CD14-positive monocyte (primary cell): ENCODE results near the gene SHROOM4. TPM values are rescaled to one million over a fixed set of nuclear protein-coding genes. Genes with fewer than 3 reads are reported as not detected.

Source experiments
- DNase-seq, 3 donors: peaks; one replicate each; pipeline ENCODE4 v3.0.0-alpha.2; 2011 to 2022
- H2AFZ ChIP-seq: 2 replicates; pipeline ENCODE4 v1.6.0; 2012; ENCODE audit warnings: mild to moderate bottlenecking, low read depth, low read length, inconsistent platforms; ENCODE audit not compliant: insufficient read depth, poor library complexity, severe bottlenecking
- H3K27ac ChIP-seq, 2 donors: 1 replicate in 1 of 2; 2 replicates in 1 of 2; pipeline ENCODE4 v1.5.1; 2012 to 2013; ENCODE audit warnings: low read length in 2 of 2, control low read depth in 1 of 2, inconsistent platforms in 1 of 2, low read depth in 1 of 2, mild to moderate bottlenecking in 1 of 2
- H3K27me3 ChIP-seq, 2 donors: one replicate each; pipeline versions ENCODE4 v1.6.0 to v1.6.1; 2011 to 2013; ENCODE audit warnings: low read length in 2 of 2; ENCODE audit not compliant: control insufficient read depth in 2 of 2, insufficient read depth in 2 of 2
- H3K36me3 ChIP-seq, 2 donors: replicated peaks in 1 of 2; 1 replicate in 1 of 2; 2 replicates in 1 of 2; pipeline versions ENCODE4 v1.5.1 to v1.6.1; 2012 to 2013; ENCODE audit warnings: low read length in 2 of 2, control low read depth in 1 of 2, inconsistent platforms in 1 of 2, mild to moderate bottlenecking in 1 of 2; ENCODE audit not compliant: insufficient read depth in 2 of 2, control insufficient read depth in 1 of 2
- H3K4me1 ChIP-seq, 2 donors: 1 replicate in 1 of 2; 2 replicates in 1 of 2; pipeline versions ENCODE4 v1.5.1 to v1.6.1; 2012 to 2013; ENCODE audit warnings: low read length in 2 of 2, control low read depth in 1 of 2, inconsistent platforms in 1 of 2, mild to moderate bottlenecking in 1 of 2, moderate library complexity in 1 of 2; ENCODE audit not compliant: insufficient read depth in 2 of 2, control insufficient read depth in 1 of 2
- H3K4me2 ChIP-seq: replicated peaks from 2 replicates; pipeline ENCODE3; 2012; ENCODE audit warnings: low read length, moderate library complexity, mild to moderate bottlenecking; ENCODE audit not compliant: poor library complexity, severe bottlenecking; ENCODE audit errors: extremely low read depth
- H3K4me3 ChIP-seq, 3 experiments: fragments of 200-600 bp in 1 of 3; sonication (generic) in 1 of 3; replicated peaks in 1 of 3; 1 replicate in 2 of 3; 2 replicates in 1 of 3; pipeline ENCODE4 v1.5.1; 2011 to 2013; ENCODE audit warnings: low read length in 3 of 3, mild to moderate bottlenecking in 3 of 3, control low read depth in 2 of 3, low read depth in 2 of 3, inconsistent platforms in 1 of 3, moderate library complexity in 1 of 3
- H3K79me2 ChIP-seq: 2 replicates; pipeline ENCODE4 v1.6.0; 2012; ENCODE audit warnings: mild to moderate bottlenecking, control low read depth, inconsistent platforms, low read length, moderate library complexity; ENCODE audit not compliant: insufficient read depth
- H3K9ac ChIP-seq: 2 replicates; pipeline ENCODE4 v1.6.0; 2017; ENCODE audit warnings: low read length, mild to moderate bottlenecking; ENCODE audit not compliant: insufficient read depth, poor library complexity, severe bottlenecking
- H3K9me3 ChIP-seq, 2 donors: replicated peaks in 1 of 2; 1 replicate in 1 of 2; 2 replicates in 1 of 2; pipeline versions ENCODE4 v1.5.1 to v1.6.1; 2012 to 2013; ENCODE audit warnings: low read length in 2 of 2, control low read depth in 1 of 2; ENCODE audit not compliant: control insufficient read depth in 1 of 2, insufficient read depth in 1 of 2
- H4K20me1 ChIP-seq: 2 replicates; pipeline ENCODE4 v1.6.0; 2012; ENCODE audit warnings: mild to moderate bottlenecking, low read length, control low read depth, moderate library complexity; ENCODE audit not compliant: insufficient read depth
- H3K27ac Mint-ChIP-seq, 7 donors: one replicate each; pipeline ENCODE4 v1.8.0; 2020; ENCODE audit warnings: mild to moderate bottlenecking in 7 of 7, mixed read lengths in 7 of 7, moderate library complexity in 6 of 7, inconsistent platforms in 2 of 7
- H3K27me3 Mint-ChIP-seq, 3 donors: one replicate each; pipeline ENCODE4 v1.8.0; 2021 to 2022; ENCODE audit warnings: low read depth in 3 of 3, mild to moderate bottlenecking in 3 of 3, mixed read lengths in 3 of 3, moderate library complexity in 3 of 3, inconsistent platforms in 1 of 3
- H3K36me3 Mint-ChIP-seq, 2 donors: one replicate each; pipeline ENCODE4 v1.8.0; 2020; ENCODE audit warnings: mixed read lengths in 2 of 2, inconsistent platforms in 1 of 2, mild to moderate bottlenecking in 1 of 2
- H3K4me1 Mint-ChIP-seq: one replicate; pipeline ENCODE4 v1.8.0; 2020; ENCODE audit warnings: mild to moderate bottlenecking, mixed read lengths
- H3K4me3 Mint-ChIP-seq, 2 donors: one replicate each; pipeline ENCODE4 v1.8.0; 2020; ENCODE audit warnings: mild to moderate bottlenecking in 2 of 2, mixed read lengths in 2 of 2, moderate library complexity in 1 of 2
- H3K9me3 Mint-ChIP-seq, 7 donors: one replicate each; pipeline ENCODE4 v1.8.0; 2020 to 2022; ENCODE audit warnings: mixed read lengths in 7 of 7, mild to moderate bottlenecking in 6 of 7, moderate library complexity in 6 of 7, inconsistent platforms in 2 of 7
- CTCF ChIP-seq: fragments of 200-600 bp; IDR thresholded peaks from one replicate; pipeline ENCODE4 v1.8.0; 2022; ENCODE audit warnings: antibody characterized with exemption, mild to moderate bottlenecking
- WGBS: methylation state at CpG from one replicate; pipeline ENCODE4 v1.1.5; 2013; ENCODE audit warnings: missing lambda C conversion rate; ENCODE audit not compliant: insufficient coverage; 5-methylcytosine and 5-hydroxymethylcytosine counted together
- intact Hi-C, 2 donors: fragments of 100-400 bp; cut with micrococcal nuclease; formaldehyde crosslinking; loops; one replicate each; pipeline versions ENCODE4 v1.15.0 to v1.15.1; 2023
- polyA plus RNA-seq, 3 donors: library from polyadenylated mRNA; depleted of rRNA in 1 of 3; unstranded in 2 of 3; stranded (reverse) in 1 of 3; fragments of 300-500 nt in 2 of 3; fragments of >200 nt in 1 of 3; fragmentation: Illumina TruSeq in 2 of 3; gene quantifications; 1 replicate in 2 of 3; 2 replicates in 1 of 3; pipeline ENCODE4 v1.2.3, GENCODE V29; 2012 to 2021

SHROOM4 gene
- polyA plus RNA-seq, 3 donors, result under 0.01 TPM; not detected in 2

- H3K79me2 ChIP-seq, result no peaks in the 10 kb centered on the region
- H3K27ac ChIP-seq, result no peak overlapping the region
- no peaks in the 10 kb centered on the region for H3K27me3 ChIP-seq
- Mint-ChIP-seq H3K36me3 (no peaks in the 10 kb centered on the region), H3K4me1 (peaks cover 1% of the 10 kb centered on the region), H3K4me3 (no peak overlapping the region), H3K27ac (no peak overlapping the region), H3K27me3 (no peaks in the 10 kb centered on the region), H3K9me3 (no peaks in the 10 kb centered on the region)
- no peak for DNase-seq
- no peaks in the 10 kb centered on the region for H4K20me1 ChIP-seq
- no peak for TF ChIP-seq CTCF
- H3K9ac ChIP-seq, result no peak overlapping the region
- H3K4me3 ChIP-seq, result no peak overlapping the region
- H3K36me3 ChIP-seq, result no peaks in the 10 kb centered on the region
- intact Hi-C loops, result no loop called here
- H3K4me2 ChIP-seq, result no peak overlapping the region
- H3K4me1 ChIP-seq, result no peaks in the 10 kb centered on the region
- H3K9me3 ChIP-seq, result no peaks in the 10 kb centered on the region
- WGBS, result no CpG with 5 or more reads among the region's 1 CpG
- H2AFZ ChIP-seq, result no peak overlapping the region
These were observed 236.7 kb downstream of the SHROOM4 start for GRCh38 chrX:50577326-50577725.

- Histone ChIP-seq H3K27me3 (no peaks in the 10 kb centered on the region), H3K9ac (no peak overlapping the region), H2AFZ (no peak overlapping the region), H3K4me3 (no peak overlapping the region), H4K20me1 (no peaks in the 10 kb centered on the region), H3K36me3 (no peaks in the 10 kb centered on the region), H3K79me2 (no peaks in the 10 kb centered on the region), H3K4me2 (no peak overlapping the region), H3K4me1 (no peaks in the 10 kb centered on the region), H3K9me3 (no peaks in the 10 kb centered on the region), H3K27ac (no peak overlapping the region)
- Mint-ChIP-seq H3K4me1 (no peaks in the 10 kb centered on the region), H3K27ac (no peak overlapping the region), H3K9me3 (peaks cover 0 to 5% (median 3%) of the 10 kb centered on the region in 7 donors), H3K27me3 (peaks cover 0 to 3% (median 2%) of the 10 kb centered on the region in 3 donors), H3K36me3 (no peaks in the 10 kb centered on the region), H3K4me3 (no peak overlapping the region)
- WGBS, result no CpG with 5 or more reads among the region's 1 CpG
- TF ChIP-seq CTCF, result no peak
- no peak for DNase-seq
- intact Hi-C loops, result no loop called here
These were observed 246.4 kb downstream of the SHROOM4 start for GRCh38 chrX:50567636-50568035.
